ENCODE measurements around the gene ARHGAP31. TPM values are rescaled to one million over a fixed set of nuclear protein-coding genes. Genes with fewer than 3 reads are reported as not detected.

The ARHGAP31 gene
- total and polyA plus RNA-seq, 12 donors = 10.6 to 71.1 (median 35.9) TPM

DNA sequence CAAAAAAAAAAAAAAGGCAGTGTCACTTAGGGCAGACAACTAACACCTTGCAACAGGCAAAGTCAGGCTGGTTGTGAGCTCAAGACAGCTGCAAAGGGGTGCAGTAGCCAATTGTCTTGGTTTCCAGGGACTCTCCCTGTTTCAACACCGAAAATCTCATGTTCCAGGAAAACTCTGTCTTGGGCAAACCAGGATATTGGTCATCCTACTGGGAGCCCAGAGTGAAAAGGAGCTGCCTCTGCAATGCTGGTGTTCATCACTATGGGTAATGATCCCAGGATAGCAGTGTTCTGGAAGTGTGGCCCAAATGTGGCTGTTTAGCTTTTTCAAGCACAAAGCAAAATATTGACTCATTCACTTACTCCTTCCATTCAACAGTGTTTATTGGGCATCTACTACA is 82.6 kb downstream of the ARHGAP31 start:
- ATAC-seq = peak in 1 of 8 donors; percentile 32
- H3K4me3 ChIP-seq = no peak overlapping the region
- H3K27ac ChIP-seq = no peak overlapping the region
- WGBS, 2 donors = 63 to 87% methylated on average over 1 of the region's 1 CpG
- DNase-seq = no peak
- peaks cover 0 to 97% (median 6%) of the 10 kb centered on the region in 9 donors for H3K36me3 ChIP-seq
- no peaks in the 10 kb centered on the region for H3K9me3 ChIP-seq
- H3K4me1 ChIP-seq = peaks cover 0 to 23% (median 0%) of the 10 kb centered on the region in 9 donors
- no peaks in the 10 kb centered on the region for H3K27me3 ChIP-seq
- TF ChIP-seq, protein P1, sequence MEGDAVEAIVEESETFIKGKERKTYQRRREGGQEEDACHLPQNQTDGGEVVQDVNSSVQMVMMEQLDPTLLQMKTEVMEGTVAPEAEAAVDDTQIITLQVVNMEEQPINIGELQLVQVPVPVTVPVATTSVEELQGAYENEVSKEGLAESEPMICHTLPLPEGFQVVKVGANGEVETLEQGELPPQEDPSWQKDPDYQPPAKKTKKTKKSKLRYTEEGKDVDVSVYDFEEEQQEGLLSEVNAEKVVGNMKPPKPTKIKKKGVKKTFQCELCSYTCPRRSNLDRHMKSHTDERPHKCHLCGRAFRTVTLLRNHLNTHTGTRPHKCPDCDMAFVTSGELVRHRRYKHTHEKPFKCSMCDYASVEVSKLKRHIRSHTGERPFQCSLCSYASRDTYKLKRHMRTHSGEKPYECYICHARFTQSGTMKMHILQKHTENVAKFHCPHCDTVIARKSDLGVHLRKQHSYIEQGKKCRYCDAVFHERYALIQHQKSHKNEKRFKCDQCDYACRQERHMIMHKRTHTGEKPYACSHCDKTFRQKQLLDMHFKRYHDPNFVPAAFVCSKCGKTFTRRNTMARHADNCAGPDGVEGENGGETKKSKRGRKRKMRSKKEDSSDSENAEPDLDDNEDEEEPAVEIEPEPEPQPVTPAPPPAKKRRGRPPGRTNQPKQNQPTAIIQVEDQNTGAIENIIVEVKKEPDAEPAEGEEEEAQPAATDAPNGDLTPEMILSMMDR (IDR thresholded peaks at IDR 0.05) = no peak
- intact Hi-C loops (cut with DNase I) = no loop called here

GRCh38 chr3:119378259-119378803 is 84.1 kb downstream of the ARHGAP31 start:
- Histone ChIP-seq H3K36me3 (peaks cover 0 to 98% (median 18%) of the 10 kb centered on the region in 9 donors), H3K4me1 (peaks cover 0 to 23% (median 0%) of the 10 kb centered on the region in 9 donors), H3K4me3 (no peak overlapping the region), H3K9me3 (no peaks in the 10 kb centered on the region), H3K27me3 (no peaks in the 10 kb centered on the region), H3K27ac (no peak overlapping the region)
- peak in 1 of 8 donors; percentile 32 for ATAC-seq
- TF ChIP-seq, protein P1 (IDR thresholded peaks at IDR 0.05) = no peak
- intact Hi-C loops (cut with DNase I) = no loop called here
- WGBS, 2 donors = 73 to 81% methylated on average over 8 of the region's 8 CpGs
- DNase-seq = no peak

- intact Hi-C loops (cut with DNase I) = loop anchor here in 2 of 10 donors (1.0 to 10.0 kb wide), 2 partner anchors 50 to 236 kb away; partner anchors contain the start of gene TEX55 (in 1 of the 2)
- peak in 3 of 8 donors; percentile 28 to 45 (median 31) for ATAC-seq
- Histone ChIP-seq H3K36me3 (peaks cover 0 to 99% (median 34%) of the 10 kb centered on the region in 9 donors), H3K4me3 (no peak overlapping the region), H3K4me1 (peaks cover 0 to 16% (median 0%) of the 10 kb centered on the region in 9 donors), H3K9me3 (no peaks in the 10 kb centered on the region), H3K27ac (no peak overlapping the region), H3K27me3 (no peaks in the 10 kb centered on the region)
- WGBS, 2 donors = 42 to 64% methylated on average over 3 of the region's 3 CpGs
- DNase-seq = no peak
- TF ChIP-seq, protein P1 (IDR thresholded peaks at IDR 0.05) = peak in 2 of 9 donors; percentile 11 to 22
Observed at GRCh38 chr3:119380697-119381096, 86.5 kb downstream of the ARHGAP31 start.

GRCh38 chr3:119382134-119382533 is 88.0 kb downstream of the ARHGAP31 start:
- H3K4me3 ChIP-seq = no peak overlapping the region
- no peaks in the 10 kb centered on the region for H3K9me3 ChIP-seq
- no peaks in the 10 kb centered on the region for H3K27me3 ChIP-seq
- DNase-seq (no peak), ATAC-seq (no peak)
- no peak overlapping the region for H3K27ac ChIP-seq
- H3K36me3 ChIP-seq = peaks cover 0 to 100% (median 38%) of the 10 kb centered on the region in 9 donors
- peaks cover 0 to 16% (median 0%) of the 10 kb centered on the region in 9 donors for H3K4me1 ChIP-seq
- intact Hi-C loops (cut with DNase I) = loop anchor here in 1 of 10 donors (10.0 kb wide), 1 partner anchor 237 kb away; the partner anchor contains the start of gene TEX55
- WGBS, 2 donors = 96 to 97% methylated on average over 7 of the region's 7 CpGs
- TF ChIP-seq, protein P1 (IDR thresholded peaks at IDR 0.05) = no peak
